ENCODE measurements around the gene PRR19.

GRCh38 chr19:42292042-42292960 lies 9.6 kb upstream of the PRR19 start:
- TF ChIP-seq, protein P1, sequence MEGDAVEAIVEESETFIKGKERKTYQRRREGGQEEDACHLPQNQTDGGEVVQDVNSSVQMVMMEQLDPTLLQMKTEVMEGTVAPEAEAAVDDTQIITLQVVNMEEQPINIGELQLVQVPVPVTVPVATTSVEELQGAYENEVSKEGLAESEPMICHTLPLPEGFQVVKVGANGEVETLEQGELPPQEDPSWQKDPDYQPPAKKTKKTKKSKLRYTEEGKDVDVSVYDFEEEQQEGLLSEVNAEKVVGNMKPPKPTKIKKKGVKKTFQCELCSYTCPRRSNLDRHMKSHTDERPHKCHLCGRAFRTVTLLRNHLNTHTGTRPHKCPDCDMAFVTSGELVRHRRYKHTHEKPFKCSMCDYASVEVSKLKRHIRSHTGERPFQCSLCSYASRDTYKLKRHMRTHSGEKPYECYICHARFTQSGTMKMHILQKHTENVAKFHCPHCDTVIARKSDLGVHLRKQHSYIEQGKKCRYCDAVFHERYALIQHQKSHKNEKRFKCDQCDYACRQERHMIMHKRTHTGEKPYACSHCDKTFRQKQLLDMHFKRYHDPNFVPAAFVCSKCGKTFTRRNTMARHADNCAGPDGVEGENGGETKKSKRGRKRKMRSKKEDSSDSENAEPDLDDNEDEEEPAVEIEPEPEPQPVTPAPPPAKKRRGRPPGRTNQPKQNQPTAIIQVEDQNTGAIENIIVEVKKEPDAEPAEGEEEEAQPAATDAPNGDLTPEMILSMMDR (IDR thresholded peaks at IDR 0.05; ENCODE audit: insufficient read depth, low read length, poor library complexity, severe bottlenecking), result no peak
- TF ChIP-seq EZH2phosphoT487 (conservative IDR thresholded peaks at IDR 0.05; ENCODE audit: low read length), result no peak

All from SU-DHL-6 (cell line).